Mammary epithelial cell (primary cell): ENCODE data around the gene INHBE.

ENCODE experiments used
- CTCF ChIP-seq, 2 donors: IDR thresholded peaks in 1 of 2; conservative IDR thresholded peaks in 1 of 2; 2 replicates each; pipeline ENCODE4 v1.5.1; 2011 to 2012; ENCODE audit warnings: inconsistent platforms in 2 of 2, low read length in 2 of 2, mild to moderate bottlenecking in 2 of 2, control low read depth in 1 of 2, low read depth in 1 of 2; ENCODE audit not compliant: insufficient read depth in 1 of 2; ENCODE audit errors: extremely low read depth in 1 of 2
- EZH2 ChIP-seq: IDR thresholded peaks from 2 replicates; pipeline ENCODE4 v1.6.1; 2012; ENCODE audit warnings: low read length, inconsistent platforms, borderline replicate concordance

DNA sequence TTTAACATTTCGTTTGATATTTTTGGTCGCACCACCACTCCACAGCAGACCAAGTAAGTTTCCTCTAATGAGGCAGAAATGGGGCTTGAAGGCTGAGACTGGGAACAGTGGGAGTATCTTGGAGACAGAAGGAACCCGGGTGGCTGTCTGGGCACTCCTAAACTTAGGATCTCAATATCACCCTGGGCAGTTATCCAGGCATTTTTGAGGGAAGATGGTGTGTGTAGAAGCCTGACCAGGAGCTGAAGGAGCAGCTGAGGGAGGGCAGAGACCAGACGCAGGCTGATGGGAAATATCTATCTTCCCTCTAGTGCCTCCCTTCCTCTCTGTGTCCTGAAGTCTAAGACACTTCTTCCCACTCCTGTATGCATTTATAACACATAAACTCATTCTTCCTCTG lies 43.5 kb downstream of the INHBE start:
- TF ChIP-seq CTCF (conservative IDR thresholded peaks at IDR 0.05 in 1 of 2, IDR thresholded peaks at IDR 0.05 in 1 of 2; ENCODE audit: extremely low read depth in 1 of 2, insufficient read depth in 1 of 2, low read depth in 1 of 2, low read length in 2 of 2) = no peak
- TF ChIP-seq EZH2 = no peak
